ENCODE measurements around the gene USP9X.

- no peak for TF ChIP-seq POLR2AphosphoS5 (IDR thresholded peaks at IDR 0.05; ENCODE audit: low read depth)
- TF ChIP-seq CREB1 (CRISPR knock-in tag; IDR thresholded peaks at IDR 0.05; ENCODE audit: low read depth) = no peak
- no peak for TF ChIP-seq CTCF (conservative IDR thresholded peaks at IDR 0.05; ENCODE audit: low read depth in 2 of 2)
- no peak for TF ChIP-seq EZH2phosphoT487 (IDR thresholded peaks at IDR 0.05; ENCODE audit: unreplicated experiment)
- TF ChIP-seq REST (IDR thresholded peaks at IDR 0.05; ENCODE audit: unreplicated experiment) = no peak
Observed at GRCh38 chrX:41240509-41240908, 155.3 kb downstream of the USP9X start.
